DND-41 (cell line): ENCODE data around the gene ATP11B.
"Not testable (repeated sequence)": the region's sequence is repeated elsewhere in the genome, so short reads cannot be mapped to it uniquely, and the experiment has no call there.

Experiments
- ATAC-seq: fragments of 200-7000 bp; cut with Tn5 transposase; 3 replicates; pipeline ENCODE4 v1.9.1; 2021; ENCODE audit warnings: low read depth; ENCODE audit not compliant: insufficient read depth
- DNase-seq: peaks from one replicate; pipeline ENCODE4 v3.0.0-alpha.2; 2020
- H2AFZ ChIP-seq: 2 replicates; pipeline ENCODE4 v1.6.0; 2012; ENCODE audit warnings: low read depth, low read length
- H3K27ac ChIP-seq: 2 replicates; pipeline ENCODE4 v1.5.1; 2012; ENCODE audit warnings: low read length, inconsistent platforms
- H3K27me3 ChIP-seq: fragments of 200-600 bp; sonication (generic); 2 replicates; pipeline ENCODE4 v1.6.0; 2012; ENCODE audit warnings: low read length, mild to moderate bottlenecking, inconsistent platforms; ENCODE audit not compliant: insufficient read depth, poor library complexity
- H3K36me3 ChIP-seq: 2 replicates; pipeline ENCODE4 v1.5.1; 2012; ENCODE audit warnings: low read length, inconsistent platforms; ENCODE audit not compliant: insufficient read depth
- H3K4me1 ChIP-seq: 2 replicates; pipeline ENCODE4 v1.5.1; 2012; ENCODE audit warnings: mild to moderate bottlenecking, low read length; ENCODE audit not compliant: insufficient read depth
- H3K4me2 ChIP-seq: 2 replicates; pipeline ENCODE4 v1.6.0; 2012; ENCODE audit warnings: mild to moderate bottlenecking, moderate library complexity, low read length, inconsistent platforms; ENCODE audit not compliant: insufficient read depth
- H3K4me3 ChIP-seq, 2 experiments: fragments of 200-600 bp in 1 of 2; shearing (Covaris generic) in 1 of 2; 2 replicates each; pipeline ENCODE4 v1.5.1; 2012 to 2016; ENCODE audit warnings: inconsistent platforms in 2 of 2, low read length in 2 of 2, mild to moderate bottlenecking in 2 of 2, low read depth in 1 of 2, moderate library complexity in 1 of 2
- H3K79me2 ChIP-seq: 2 replicates; pipeline ENCODE4 v1.6.0; 2012; ENCODE audit warnings: low read length, inconsistent platforms; ENCODE audit not compliant: insufficient read depth
- H3K9ac ChIP-seq: 2 replicates; pipeline ENCODE4 v1.6.0; 2012; ENCODE audit warnings: low read depth, mild to moderate bottlenecking, inconsistent platforms, low read length, moderate library complexity
- H3K9me3 ChIP-seq: 2 replicates; pipeline ENCODE4 v1.5.1; 2012; ENCODE audit warnings: low read length, moderate library complexity, mild to moderate bottlenecking, inconsistent platforms; ENCODE audit not compliant: insufficient read depth, severe bottlenecking
- H4K20me1 ChIP-seq: 2 replicates; pipeline ENCODE4 v1.6.0; 2012; ENCODE audit warnings: low read length; ENCODE audit not compliant: insufficient read depth
- EZH2 ChIP-seq: IDR thresholded peaks from 3 replicates; pipeline ENCODE4 v1.6.1; 2012; ENCODE audit warnings: borderline replicate concordance, low read depth, mild to moderate bottlenecking, moderate library complexity, low read length, inconsistent platforms; ENCODE audit not compliant: severe bottlenecking
- TF ChIP-seq, protein P1 (sequence below): IDR thresholded peaks from 2 replicates; pipeline ENCODE4 v1.5.1; 2012; ENCODE audit warnings: borderline replicate concordance, low read length, moderate library complexity, mild to moderate bottlenecking; ENCODE audit not compliant: poor library complexity, severe bottlenecking; ENCODE audit errors: extremely low read depth

Gene ATP11B

DNA sequence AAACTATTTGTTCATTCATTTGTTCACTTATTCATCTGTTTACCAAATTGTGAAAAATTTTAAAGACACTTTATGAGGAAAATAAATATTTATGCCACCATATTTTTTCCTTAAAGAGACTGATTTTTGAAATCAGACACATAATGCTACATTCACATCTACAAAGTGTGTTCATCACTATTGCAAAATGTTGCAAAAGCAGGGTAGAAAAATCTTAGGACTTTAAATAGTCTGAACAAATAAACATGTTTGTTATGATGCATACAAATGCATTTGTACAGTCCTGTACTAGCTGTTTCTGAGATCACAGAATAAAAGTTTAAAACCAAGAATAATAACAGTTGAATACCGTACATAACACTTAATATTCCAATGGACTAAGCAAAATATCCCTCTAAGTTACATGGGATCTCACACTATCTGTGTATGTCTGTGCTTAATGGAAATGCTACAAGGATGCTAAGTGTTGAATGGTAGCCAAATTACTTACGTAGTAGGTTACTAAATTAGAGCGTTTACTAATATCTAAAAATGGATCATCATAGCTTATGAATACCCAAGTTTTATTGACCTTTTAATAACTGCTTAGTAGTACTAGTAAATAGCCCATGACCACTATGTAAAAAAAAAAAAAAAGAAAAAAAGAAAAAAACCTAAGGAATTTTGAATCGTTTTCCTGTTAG lies 25.1 kb downstream of the ATP11B start:
- H3K79me2 ChIP-seq = peaks cover 78% of the 10 kb centered on the region
- H3K4me2 ChIP-seq = no peak overlapping the region
- H3K9me3 ChIP-seq = peaks cover 2% of the 10 kb centered on the region
- peaks cover 8% of the 10 kb centered on the region; the same call in 1 of the 2 replicates for H4K20me1 ChIP-seq
- ATAC-seq (no peak), DNase-seq (no peak)
- no peaks in the 10 kb centered on the region for H3K4me1 ChIP-seq
- H2AFZ ChIP-seq = no peak overlapping the region
- no peak overlapping the region for H3K27ac ChIP-seq
- no peak for TF ChIP-seq EZH2
- TF ChIP-seq, protein P1, sequence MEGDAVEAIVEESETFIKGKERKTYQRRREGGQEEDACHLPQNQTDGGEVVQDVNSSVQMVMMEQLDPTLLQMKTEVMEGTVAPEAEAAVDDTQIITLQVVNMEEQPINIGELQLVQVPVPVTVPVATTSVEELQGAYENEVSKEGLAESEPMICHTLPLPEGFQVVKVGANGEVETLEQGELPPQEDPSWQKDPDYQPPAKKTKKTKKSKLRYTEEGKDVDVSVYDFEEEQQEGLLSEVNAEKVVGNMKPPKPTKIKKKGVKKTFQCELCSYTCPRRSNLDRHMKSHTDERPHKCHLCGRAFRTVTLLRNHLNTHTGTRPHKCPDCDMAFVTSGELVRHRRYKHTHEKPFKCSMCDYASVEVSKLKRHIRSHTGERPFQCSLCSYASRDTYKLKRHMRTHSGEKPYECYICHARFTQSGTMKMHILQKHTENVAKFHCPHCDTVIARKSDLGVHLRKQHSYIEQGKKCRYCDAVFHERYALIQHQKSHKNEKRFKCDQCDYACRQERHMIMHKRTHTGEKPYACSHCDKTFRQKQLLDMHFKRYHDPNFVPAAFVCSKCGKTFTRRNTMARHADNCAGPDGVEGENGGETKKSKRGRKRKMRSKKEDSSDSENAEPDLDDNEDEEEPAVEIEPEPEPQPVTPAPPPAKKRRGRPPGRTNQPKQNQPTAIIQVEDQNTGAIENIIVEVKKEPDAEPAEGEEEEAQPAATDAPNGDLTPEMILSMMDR = no peak
- no peaks in the 10 kb centered on the region for H3K27me3 ChIP-seq
- H3K9ac ChIP-seq = no peak overlapping the region
- H3K4me3 ChIP-seq = no peak overlapping the region
- peaks cover 18% of the 10 kb centered on the region for H3K36me3 ChIP-seq

DNA sequence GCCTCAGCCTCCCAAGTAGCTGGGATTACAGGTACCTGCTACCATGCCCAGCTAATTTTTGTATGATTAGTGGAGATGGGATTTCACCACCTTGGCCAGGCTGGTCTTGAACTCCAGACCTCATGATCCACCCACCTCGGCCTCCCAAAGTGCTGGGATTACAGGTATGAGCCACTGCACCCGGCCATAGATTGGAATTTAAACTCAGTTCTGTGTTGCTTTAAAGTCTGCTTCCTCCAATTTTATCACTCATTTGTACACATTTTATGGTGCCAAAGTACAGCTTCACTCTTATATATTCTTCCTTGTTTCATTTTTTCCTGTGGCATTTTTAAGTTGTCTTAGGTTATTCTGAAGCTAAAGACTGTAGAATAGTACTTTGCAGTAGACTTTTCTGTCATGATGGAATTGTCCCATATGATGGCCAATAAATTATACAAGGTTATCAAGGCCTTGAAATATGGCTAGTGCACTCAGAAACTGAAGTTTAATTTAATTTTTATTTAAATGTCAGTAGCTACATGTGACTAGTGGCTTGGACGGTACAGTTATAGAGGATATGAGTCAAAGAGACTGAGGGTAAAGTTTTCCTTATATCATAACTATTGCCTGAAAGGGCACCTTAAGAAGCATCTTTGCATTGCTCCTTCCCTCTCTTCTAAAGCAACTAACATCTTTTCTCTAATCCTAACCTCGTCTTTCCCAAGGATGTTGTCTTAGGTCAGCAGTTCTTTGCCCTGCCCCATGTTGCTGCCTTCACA lies 28.1 kb downstream of the ATP11B start:
- H4K20me1 ChIP-seq = peaks cover 1% of the 10 kb centered on the region; the same call in 1 of the 2 replicates
- no peak overlapping the region for H2AFZ ChIP-seq
- H3K4me3 ChIP-seq = no peak overlapping the region
- no peak overlapping the region for H3K27ac ChIP-seq
- no peaks in the 10 kb centered on the region for H3K4me1 ChIP-seq
- no peaks in the 10 kb centered on the region for H3K27me3 ChIP-seq
- peaks cover 67% of the 10 kb centered on the region for H3K79me2 ChIP-seq
- ATAC-seq (no peak), DNase-seq (no peak)
- H3K36me3 ChIP-seq = peaks cover 18% of the 10 kb centered on the region
- TF ChIP-seq, protein P1 = no peak
- TF ChIP-seq EZH2 = no peak
- no peak overlapping the region for H3K9ac ChIP-seq
- no peak overlapping the region for H3K4me2 ChIP-seq
- peaks cover 2% of the 10 kb centered on the region for H3K9me3 ChIP-seq

DNA sequence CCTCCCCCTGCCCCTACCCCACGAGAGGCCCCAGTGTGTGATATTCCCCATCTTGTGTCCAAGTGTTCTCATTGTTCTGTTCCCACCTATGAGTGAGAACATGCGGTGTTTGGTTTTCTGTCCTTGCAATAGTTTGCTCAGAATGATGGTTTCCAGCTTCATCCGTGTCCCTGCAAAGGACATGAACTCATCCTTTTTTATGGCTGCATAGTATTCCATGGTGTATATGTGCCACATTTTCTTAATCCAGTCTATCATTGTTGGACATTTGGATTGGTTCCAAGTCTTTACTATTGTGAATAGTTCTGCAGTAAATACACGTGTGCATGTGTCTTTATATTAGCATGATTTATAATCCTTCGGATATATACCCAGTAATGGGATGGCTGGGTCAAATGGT lies 29.0 kb downstream of the ATP11B start:
- H4K20me1 ChIP-seq, ATAC-seq: not testable (repeated sequence)
- peaks cover 66% of the 10 kb centered on the region for H3K79me2 ChIP-seq

DNA sequence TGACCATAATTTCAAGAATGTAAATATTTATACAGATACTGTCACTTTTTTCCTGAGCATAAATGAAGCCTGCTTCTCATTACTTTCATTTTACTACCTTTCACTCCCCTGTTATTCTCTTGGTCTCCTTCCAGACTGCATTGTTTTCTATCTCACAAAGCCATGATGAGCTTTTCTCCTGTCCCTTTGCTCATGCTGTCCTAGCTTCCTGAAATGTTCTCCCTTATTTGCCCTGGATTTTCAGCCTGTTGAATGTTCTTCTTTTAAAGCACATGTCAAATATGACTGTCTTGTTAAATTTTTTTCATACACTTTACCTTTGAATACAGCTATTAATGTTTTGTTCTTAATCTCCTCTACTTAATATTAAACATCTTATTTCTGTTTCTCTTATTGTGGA lies 31.7 kb downstream of the ATP11B start:
- Histone ChIP-seq H2AFZ (no peak overlapping the region), H3K4me3 (no peak overlapping the region), H3K79me2 (peaks cover 46% of the 10 kb centered on the region), H4K20me1 (peaks cover 3% of the 10 kb centered on the region; the same call in 1 of the 2 replicates), H3K36me3 (peaks cover 19% of the 10 kb centered on the region), H3K4me1 (no peaks in the 10 kb centered on the region), H3K9ac (no peak overlapping the region), H3K4me2 (no peak overlapping the region), H3K27me3 (no peaks in the 10 kb centered on the region), H3K9me3 (peaks cover 2% of the 10 kb centered on the region), H3K27ac (no peak overlapping the region)
- no peak for TF ChIP-seq EZH2
- TF ChIP-seq, protein P1 = no peak
- no peak for ATAC-seq
- DNase-seq = no peak

More for the DNA sequence above, 29.0 kb downstream of the ATP11B start:
- H3K27me3 ChIP-seq, H3K9ac ChIP-seq, H3K27ac ChIP-seq, H3K9me3 ChIP-seq, DNase-seq, H2AFZ ChIP-seq, H3K4me1 ChIP-seq, H3K4me3 ChIP-seq, H3K4me2 ChIP-seq: not testable (repeated sequence)
- H3K36me3 ChIP-seq = peaks cover 18% of the 10 kb centered on the region
